A673 (cell line): ENCODE data around the gene TMEM184B. TPM values are rescaled to one million over a fixed set of nuclear protein-coding genes. Genes with fewer than 3 reads are reported as not detected.

Experiments
- BruUV-seq: library from RNA; stranded (reverse); fragments of 400-500 nt; replicated peaks from 2 replicates; lab custom pipeline; 2021; lab: Mats Ljungman, UMichigan
- CTCF ChIA-PET: fragments of 300-600 bp; sonication (Branson Sonifier 250); formaldehyde crosslinking; loops from one replicate; lab custom pipeline; 2022; ENCODE audit warnings: antibody characterized with exemption; lab: Charles Lee
- POLR2A ChIA-PET: fragments of 300-600 bp; sonication (Branson Sonifier 250); formaldehyde crosslinking; loops from one replicate; lab custom pipeline; 2022; ENCODE audit warnings: antibody characterized with exemption; ENCODE audit not compliant: low non-redundant PET; lab: Charles Lee
- DNase-seq: peaks from one replicate; pipeline ENCODE4 v3.0.0-alpha.2; 2015; ENCODE audit warnings: low spot score
- H3K27ac ChIP-seq: fragments of 200-600 bp; sonication (generic); 2 replicates; pipeline ENCODE4 v1.5.1; 2016; ENCODE audit warnings: mixed run types, low read depth, mild to moderate bottlenecking, mixed read lengths, antibody characterized with exemption, low read length; ENCODE audit not compliant: poor library complexity, severe bottlenecking
- H3K27me3 ChIP-seq: fragments of 200-600 bp; sonication (generic); replicated peaks from 2 replicates; pipeline ENCODE4 v1.6.1; 2017; ENCODE audit warnings: mixed run types, low read depth, mild to moderate bottlenecking, mixed read lengths, antibody characterized with exemption, low read length; ENCODE audit not compliant: insufficient read depth, poor library complexity
- H3K36me3 ChIP-seq: fragments of 200-600 bp; sonication (generic); 2 replicates; pipeline ENCODE4 v1.6.1; 2016; ENCODE audit warnings: mixed run types, mild to moderate bottlenecking, mixed read lengths, antibody characterized with exemption, low read length; ENCODE audit not compliant: insufficient read depth, poor library complexity, severe bottlenecking
- H3K4me1 ChIP-seq: fragments of 200-600 bp; sonication (generic); 2 replicates; pipeline ENCODE4 v1.6.1; 2017; ENCODE audit warnings: mixed run types, mild to moderate bottlenecking, mixed read lengths, antibody characterized with exemption, low read length; ENCODE audit not compliant: insufficient read depth, poor library complexity, severe bottlenecking
- H3K4me3 ChIP-seq: fragments of 200-600 bp; sonication (generic); 2 replicates; pipeline ENCODE4 v1.5.1; 2016; ENCODE audit warnings: low read depth, mixed run types, mild to moderate bottlenecking, mixed read lengths, low read length; ENCODE audit not compliant: poor library complexity, severe bottlenecking
- H3K9me3 ChIP-seq: fragments of 200-600 bp; sonication (generic); 2 replicates; pipeline ENCODE4 v1.6.1; 2016; ENCODE audit warnings: mixed run types, low read depth, mild to moderate bottlenecking, mixed read lengths, antibody characterized with exemption, low read length; ENCODE audit not compliant: poor library complexity, severe bottlenecking
- CTCF ChIP-seq: fragments of 300-800, 200-600 bp; sonication (generic); conservative IDR thresholded peaks from 2 replicates; pipeline ENCODE4 v1.5.1; 2017; ENCODE audit warnings: low read depth, mild to moderate bottlenecking, antibody characterized with exemption, low read length, moderate library complexity, mixed read lengths
- EZH2 ChIP-seq: fragments of 200-600 bp; sonication (generic); IDR thresholded peaks from 2 replicates; pipeline ENCODE4 v1.6.1; 2017; ENCODE audit warnings: borderline replicate concordance, low read depth, mild to moderate bottlenecking, mixed read lengths, antibody characterized with exemption, low read length; ENCODE audit not compliant: poor library complexity, severe bottlenecking
- intact Hi-C: fragments of 100-400 bp; cut with micrococcal nuclease; formaldehyde crosslinking; loops from one replicate; pipeline ENCODE4 v1.10.0; 2022; ENCODE audit not compliant: unreplicated experiment
- total RNA-seq: library from RNA; stranded (reverse); gene quantifications from 2 replicates; pipeline ENCODE4 v1.2.3, GENCODE V29; 2021

TMEM184B gene
- total RNA-seq, 1 experiment from 2014 or later, result 50.9 TPM

- Histone ChIP-seq H3K27me3 (no peaks in the 10 kb centered on the region), H3K4me3 (no peak overlapping the region), H3K36me3 (no peaks in the 10 kb centered on the region), H3K4me1 (no peaks in the 10 kb centered on the region), H3K9me3 (no peaks in the 10 kb centered on the region), H3K27ac (no peak overlapping the region)
- no peak for TF ChIP-seq EZH2
- TF ChIP-seq CTCF, result no peak
- ChIA-PET CTCF (no interaction called here), POLR2A (no interaction called here)
- DNase-seq, result no peak
- BruUV-seq, result no TSS peak
- intact Hi-C loops, result no loop called here
These were observed 8.4 kb downstream of the TMEM184B start for GRCh38 chr22:38264322-38264843.

GRCh38 chr22:38262051-38262795 is 10.6 kb downstream of the TMEM184B start:
- H3K9me3 ChIP-seq, result no peaks in the 10 kb centered on the region
- intact Hi-C loops, result no loop called here
- H3K27ac ChIP-seq, result no peak overlapping the region
- TF ChIP-seq CTCF (peak; percentile 59), EZH2 (no peak)
- H3K27me3 ChIP-seq, result no peaks in the 10 kb centered on the region
- ChIA-PET POLR2A (no interaction called here), CTCF (no interaction called here)
- no peaks in the 10 kb centered on the region for H3K36me3 ChIP-seq
- no peak overlapping the region for H3K4me3 ChIP-seq
- no TSS peak for BruUV-seq
- no peak for DNase-seq
- H3K4me1 ChIP-seq, result peaks cover 7% of the 10 kb centered on the region

GRCh38 chr22:38260761-38261681 is 11.8 kb downstream of the TMEM184B start:
- Histone ChIP-seq H3K36me3 (no peaks in the 10 kb centered on the region), H3K9me3 (no peaks in the 10 kb centered on the region), H3K4me1 (peaks cover 7% of the 10 kb centered on the region), H3K27me3 (no peaks in the 10 kb centered on the region), H3K27ac (no peak overlapping the region), H3K4me3 (no peak overlapping the region)
- no peak for DNase-seq
- POLR2A ChIA-PET, result interaction anchor here (0.6 kb wide), 1 partner anchor 71 kb away, joined by 5 read pairs; no protein-coding TSS in a partner anchor
- TF ChIP-seq CTCF (no peak), EZH2 (no peak)
- CTCF ChIA-PET, result no interaction called here
- intact Hi-C loops, result no loop called here
- no TSS peak for BruUV-seq
